ENCODE results near the gene CIZ1.

DNA sequence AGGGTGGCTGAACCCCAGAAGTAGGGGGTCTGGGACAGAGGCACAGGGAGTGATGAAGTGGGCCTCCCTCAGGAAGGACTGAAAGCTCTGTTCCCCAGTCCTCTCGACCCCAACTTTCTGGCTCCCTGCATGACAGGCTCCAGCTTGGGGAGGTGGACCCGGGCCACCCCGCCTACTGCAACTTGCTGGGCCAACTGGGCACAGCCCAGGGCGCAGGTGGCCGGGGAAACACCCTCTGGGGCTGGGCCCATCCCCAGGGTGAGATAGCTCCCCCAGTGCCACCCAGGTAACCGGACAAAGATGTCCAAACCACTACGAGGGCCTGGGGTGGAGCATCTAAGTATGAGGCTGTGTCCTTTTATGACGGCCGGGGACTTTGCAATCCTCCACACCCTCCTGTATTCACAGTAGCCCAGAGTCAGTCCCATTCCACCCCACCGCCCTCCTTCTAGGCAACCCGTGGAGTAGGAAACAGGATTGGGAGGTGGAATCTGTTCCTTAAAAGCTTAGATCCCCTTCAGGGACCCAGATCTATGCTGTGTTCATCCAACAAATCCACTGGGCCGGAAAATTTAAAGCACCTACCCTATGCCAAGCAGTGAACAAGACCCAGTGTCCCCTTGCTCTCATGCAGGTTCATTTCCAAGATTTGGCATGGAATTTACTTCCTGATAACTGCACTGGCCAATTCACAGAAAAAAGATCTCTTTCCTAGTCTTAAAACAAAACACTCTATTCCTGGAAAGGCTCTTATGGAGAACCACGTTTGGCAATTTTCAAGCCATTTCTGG is 31.7 kb upstream of the CIZ1 start:
- TF ChIP-seq, protein P1, sequence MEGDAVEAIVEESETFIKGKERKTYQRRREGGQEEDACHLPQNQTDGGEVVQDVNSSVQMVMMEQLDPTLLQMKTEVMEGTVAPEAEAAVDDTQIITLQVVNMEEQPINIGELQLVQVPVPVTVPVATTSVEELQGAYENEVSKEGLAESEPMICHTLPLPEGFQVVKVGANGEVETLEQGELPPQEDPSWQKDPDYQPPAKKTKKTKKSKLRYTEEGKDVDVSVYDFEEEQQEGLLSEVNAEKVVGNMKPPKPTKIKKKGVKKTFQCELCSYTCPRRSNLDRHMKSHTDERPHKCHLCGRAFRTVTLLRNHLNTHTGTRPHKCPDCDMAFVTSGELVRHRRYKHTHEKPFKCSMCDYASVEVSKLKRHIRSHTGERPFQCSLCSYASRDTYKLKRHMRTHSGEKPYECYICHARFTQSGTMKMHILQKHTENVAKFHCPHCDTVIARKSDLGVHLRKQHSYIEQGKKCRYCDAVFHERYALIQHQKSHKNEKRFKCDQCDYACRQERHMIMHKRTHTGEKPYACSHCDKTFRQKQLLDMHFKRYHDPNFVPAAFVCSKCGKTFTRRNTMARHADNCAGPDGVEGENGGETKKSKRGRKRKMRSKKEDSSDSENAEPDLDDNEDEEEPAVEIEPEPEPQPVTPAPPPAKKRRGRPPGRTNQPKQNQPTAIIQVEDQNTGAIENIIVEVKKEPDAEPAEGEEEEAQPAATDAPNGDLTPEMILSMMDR (IDR thresholded peaks at IDR 0.05), result no peak
- no peak for TF ChIP-seq POLR2A (IDR thresholded peaks at IDR 0.05)

All from suprapubic skin (tissue), 3 donors.